Motor neuron (in vitro differentiated cells): Measurements from ENCODE around the gene CMA1. TPM values are rescaled to one million over a fixed set of nuclear protein-coding genes. Genes with fewer than 3 reads are reported as not detected.

Experiments
- ATAC-seq, 8 experiments: fragments of 200-7000 bp; cut with Tn5 transposase; replicated peaks in 6 of 8; 2 replicates each; pipeline ENCODE4 v1.8.0; 2021; ENCODE audit warnings: mild to moderate bottlenecking in 8 of 8, moderate library complexity in 8 of 8
- H3K27ac ChIP-seq, 2 donors: fragments of 250-450 bp; sonication (Bioruptor Pico); 2 replicates each; pipeline ENCODE4 v1.9.0; 2021; ENCODE audit warnings: antibody characterized with exemption in 2 of 2, mild to moderate bottlenecking in 2 of 2, moderate library complexity in 1 of 2
- H3K4me1 ChIP-seq, 2 donors: fragments of 250-450 bp; sonication (Bioruptor Pico); replicated peaks in 1 of 2; 2 replicates each; pipeline ENCODE4 v1.6.1; 2021; ENCODE audit warnings: antibody characterized with exemption in 2 of 2, mild to moderate bottlenecking in 2 of 2, moderate library complexity in 1 of 2
- H3K4me3 ChIP-seq, 5 donors: fragments of 250-450 bp; sonication (Bioruptor Pico); 2 replicates each; pipeline ENCODE4 v1.9.0; 2021; ENCODE audit warnings: antibody characterized with exemption in 5 of 5, mild to moderate bottlenecking in 5 of 5, moderate library complexity in 4 of 5
- WGBS, 10 experiments: fragments of 450-650 bp; shearing (Covaris generic); methylation state at CpG; one replicate each; pipeline ENCODE4 v1.0.0; 2022; 5-methylcytosine and 5-hydroxymethylcytosine counted together
- in situ Hi-C, 9 experiments: fragments of 400-800 bp; cut with MboI; loops; one replicate each; pipeline ENCODE4 v1.15.0; 2021; ENCODE audit warnings: low sequenced_read_pairs in 9 of 9, low pct_unique_long_range_greater_than_20kb in 2 of 9; ENCODE audit not compliant: unreplicated experiment in 9 of 9
- total RNA-seq, 8 experiments: library from RNA; unstranded; fragments of 300-600 nt; gene quantifications; 2 replicates each; pipeline versions ENCODE4 v1.2.3 to v1.2.4, GENCODE V29; 2022

Gene CMA1
- total RNA-seq, 8 experiments from 2014 or later: 0.21 to 8.3 (median 3.0) TPM; not detected in 3

GRCh38 chr14:24463017-24463883 lies 44.8 kb downstream of the CMA1 start:
- Histone ChIP-seq H3K4me1 (no peaks in the 10 kb centered on the region), H3K4me3 (no peak overlapping the region), H3K27ac (no peak overlapping the region)
- no peak for ATAC-seq
- WGBS, 10 experiments: 22 to 94% (median 47%) methylated on average over 2 to 5 of the region's 5 CpGs
- in situ Hi-C loops: no loop called here

GRCh38 chr14:24461336-24461735 lies 46.7 kb downstream of the CMA1 start:
- in situ Hi-C loops: no loop called here
- Histone ChIP-seq H3K27ac (no peak overlapping the region), H3K4me1 (no peaks in the 10 kb centered on the region), H3K4me3 (no peak overlapping the region)
- ATAC-seq: no peak

GRCh38 chr14:24459331-24459730 lies 48.7 kb downstream of the CMA1 start:
- Histone ChIP-seq H3K4me1 (no peaks in the 10 kb centered on the region), H3K27ac (no peak overlapping the region), H3K4me3 (no peak overlapping the region)
- WGBS, 10 experiments: 43 to 100% (median 88%) methylated on average over 1 to 3 of the region's 3 CpGs; no CpG with 5 or more reads in 3 of the 10 experiments
- in situ Hi-C loops: no loop called here
- no peak for ATAC-seq

GRCh38 chr14:24458736-24459135 lies 49.3 kb downstream of the CMA1 start:
- no peaks in the 10 kb centered on the region for H3K4me1 ChIP-seq
- no peak overlapping the region for H3K27ac ChIP-seq
- 57 to 100% (median 67%) methylated on average over 1 of the region's 1 CpG; no CpG with 5 or more reads in 7 of the 10 experiments for WGBS, 10 experiments
- H3K4me3 ChIP-seq: no peak overlapping the region
- ATAC-seq: no peak
- in situ Hi-C loops: no loop called here

GRCh38 chr14:24456980-24457379 lies 51.1 kb downstream of the CMA1 start:
- no peaks in the 10 kb centered on the region for H3K4me1 ChIP-seq
- in situ Hi-C loops: no loop called here
- no peak for ATAC-seq
- H3K27ac ChIP-seq: no peak overlapping the region
- H3K4me3 ChIP-seq: no peak overlapping the region

Other genes starting within 250 kb of the CMA1 start
- 1 to 10 TPM in 7 of 8 experiments, under 1 TPM in 1; 0.92 to 4.7 (median 2.1) TPM for gene TGM1, start 245.1 kb downstream of the CMA1 start, total RNA-seq
- gene RABGGTA, start 236.7 kb downstream of the CMA1 start, total RNA-seq: 10 to 100 TPM; 13.3 to 28.0 (median 19.6) TPM
- gene DHRS1, start 208.5 kb downstream of the CMA1 start, total RNA-seq: 10 to 100 TPM; 11.4 to 26.5 (median 16.4) TPM
- gene NOP9, start 208.4 kb downstream of the CMA1 start, total RNA-seq: 10 to 100 TPM; 13.5 to 32.8 (median 16.6) TPM
- 1 to 10 TPM in 1 of 8 experiments, under 1 TPM in 2, not detected in 5; 0.32 to 1.6 (median 0.40) TPM for gene CIDEB, start 200.3 kb downstream of the CMA1 start, total RNA-seq
- 10 to 100 TPM in 1 of 8 experiments, 1 to 10 TPM in 7; 1.3 to 14.6 (median 2.3) TPM for gene LTB4R2, start 198.1 kb downstream of the CMA1 start, total RNA-seq
- 10 to 100 TPM in 1 of 8 experiments, 1 to 10 TPM in 6, under 1 TPM in 1; 0.92 to 13.6 (median 2.1) TPM for gene LTB4R, start 196.8 kb downstream of the CMA1 start, total RNA-seq
- 1 to 10 TPM in 4 of 8 experiments, under 1 TPM in 4; 0.43 to 3.7 (median 1.2) TPM for gene ADCY4, start 173.2 kb downstream of the CMA1 start, total RNA-seq
- gene RIPK3, start 168.3 kb downstream of the CMA1 start, total RNA-seq: 1 to 10 TPM in 3 of 8 experiments, under 1 TPM in 2, not detected in 3; 0.29 to 7.9 (median 1.3) TPM
- 100 to 1,000 TPM in 3 of 8 experiments, 10 to 100 TPM in 2, 1 to 10 TPM in 3; 5.1 to 345 (median 13.4) TPM for gene NFATC4, start 140.1 kb downstream of the CMA1 start, total RNA-seq
- 10 to 100 TPM in 3 of 8 experiments, 1 to 10 TPM in 5; 2.1 to 78.7 (median 6.3) TPM for gene NYNRIN, start 109.3 kb downstream of the CMA1 start, total RNA-seq
- gene CBLN3, start 78.6 kb downstream of the CMA1 start, total RNA-seq: 1 to 10 TPM in 4 of 8 experiments, under 1 TPM in 4; 0.16 to 7.9 (median 1.1) TPM
- 10 to 100 TPM in 7 of 8 experiments, 1 to 10 TPM in 1; 8.5 to 59.9 (median 17.4) TPM for gene KHNYN, start 78.3 kb downstream of the CMA1 start, total RNA-seq
- 10 to 100 TPM; 34.6 to 72.5 (median 55.1) TPM for gene SDR39U1, start 65.5 kb downstream of the CMA1 start, total RNA-seq
- 1 to 10 TPM in 2 of 8 experiments, under 1 TPM in 3, not detected in 3; 0.25 to 1.4 (median 0.85) TPM for gene CTSG, start 68.0 kb upstream of the CMA1 start, total RNA-seq
- gene GZMH, start 101.4 kb upstream of the CMA1 start, total RNA-seq: under 1 TPM in 1 of 8 experiments, not detected in 7; 0.84 TPM
- gene GZMB, start 125.9 kb upstream of the CMA1 start, total RNA-seq: 10 to 100 TPM in 1 of 8 experiments, 1 to 10 TPM in 3, under 1 TPM in 1, not detected in 3; 0.38 to 65.4 (median 2.9) TPM